NT2/D1 (cell line): ENCODE results near the gene CSNK1G3.

Experiments used
- YY1 ChIP-seq: IDR thresholded peaks from 2 replicates; pipeline ENCODE4 v1.6.1; 2011; ENCODE audit not compliant: insufficient read length, insufficient read depth
- ZNF274 ChIP-seq: IDR thresholded peaks from 2 replicates; pipeline ENCODE4 v1.6.1; 2011; ENCODE audit warnings: mild to moderate bottlenecking, low read depth, low read length

- no peak for TF ChIP-seq YY1
- no peak for TF ChIP-seq ZNF274
Observed at GRCh38 chr5:123605822-123606221, 93.8 kb downstream of the CSNK1G3 start.
